GM18526 (cell line): ENCODE results near the gene ST6GALNAC5.

ENCODE experiments used
- POLR2A ChIP-seq: IDR thresholded peaks from 3 replicates; pipeline ENCODE4 v1.6.1; 2011; ENCODE audit not compliant: insufficient read length; ENCODE audit errors: extremely low read depth

The ST6GALNAC5 gene

DNA sequence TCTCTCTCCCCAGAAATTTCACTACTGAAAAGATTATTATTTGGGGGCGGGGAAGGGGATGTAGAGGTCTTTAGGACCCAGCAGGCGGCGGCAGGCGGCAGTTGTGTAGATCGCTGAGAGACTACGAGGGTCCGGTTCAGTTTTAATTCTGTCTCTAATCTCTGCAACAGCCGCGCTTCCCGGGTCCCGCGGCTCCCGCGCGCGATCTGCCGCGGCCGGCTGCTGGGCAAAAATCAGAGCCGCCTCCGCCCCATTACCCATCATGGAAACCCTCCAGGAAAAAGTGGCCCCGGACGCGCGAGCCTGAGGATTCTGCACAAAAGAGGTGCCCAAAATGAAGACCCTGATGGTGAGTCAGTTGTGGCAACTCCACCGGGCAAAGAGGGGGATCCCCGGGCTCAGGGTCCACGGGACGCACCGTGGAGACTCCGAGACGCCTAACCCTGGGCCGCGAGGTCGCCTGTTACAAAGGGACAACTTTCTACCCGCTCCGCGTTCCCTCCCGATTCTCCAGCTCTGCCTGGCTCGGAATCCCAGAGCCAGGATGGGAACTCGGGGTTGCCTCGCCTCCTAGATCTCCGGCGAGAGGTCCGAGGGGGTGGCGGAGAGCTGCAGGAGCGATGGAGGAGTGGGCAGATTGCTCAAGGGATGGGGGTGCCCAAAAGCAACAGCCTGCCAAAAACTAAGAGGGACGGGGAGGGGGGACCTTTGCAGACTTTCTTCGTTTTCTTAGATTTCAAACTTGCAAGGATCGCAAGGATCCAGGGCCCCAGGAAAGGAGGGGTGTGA lies at the start of gene ST6GALNAC5:
Gene ST6GALNAC5, plus strand, starts transcription at position 139 of the 789 bp plus-strand sequence.
- TF ChIP-seq POLR2A: no peak

DNA sequence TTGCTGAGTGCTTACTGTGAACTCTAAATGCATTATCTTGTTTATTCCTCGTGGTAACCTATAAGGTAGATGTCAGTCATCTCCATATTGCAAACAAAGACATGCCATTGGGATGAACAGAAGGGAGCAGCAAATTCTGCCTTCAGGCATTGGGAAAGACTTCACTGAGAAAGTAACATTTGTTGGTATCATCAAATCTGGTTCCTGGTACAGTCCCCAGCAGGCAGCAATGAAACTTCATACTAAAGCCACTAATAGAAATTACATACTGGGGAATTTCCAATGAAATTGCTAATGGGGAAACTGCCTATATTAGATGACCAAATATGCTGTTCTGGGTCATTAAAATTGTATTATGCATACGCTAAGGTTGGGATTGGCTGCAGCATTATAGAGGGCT lies 47.3 kb upstream of the ST6GALNAC5 start:
- TF ChIP-seq POLR2A: no peak

DNA sequence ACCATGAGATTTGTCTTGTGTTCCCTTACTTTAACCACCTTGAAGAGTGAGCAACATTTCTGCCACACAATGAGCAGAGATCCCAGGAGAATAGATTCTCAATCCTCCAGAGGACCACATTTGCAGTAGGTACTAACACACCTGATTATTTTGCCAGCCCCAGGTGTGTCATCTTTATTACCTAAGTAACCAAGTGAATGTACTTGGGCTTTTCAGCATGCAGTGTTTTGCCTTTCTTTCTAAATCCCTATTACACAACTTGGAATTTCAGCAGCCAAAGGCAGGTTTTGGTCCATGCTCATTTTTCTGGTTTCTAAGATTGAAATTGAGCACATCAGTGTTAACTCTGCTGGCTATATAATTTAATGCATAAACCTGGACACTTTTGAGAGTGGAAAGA lies 43.2 kb upstream of the ST6GALNAC5 start:
- no peak for TF ChIP-seq POLR2A

DNA sequence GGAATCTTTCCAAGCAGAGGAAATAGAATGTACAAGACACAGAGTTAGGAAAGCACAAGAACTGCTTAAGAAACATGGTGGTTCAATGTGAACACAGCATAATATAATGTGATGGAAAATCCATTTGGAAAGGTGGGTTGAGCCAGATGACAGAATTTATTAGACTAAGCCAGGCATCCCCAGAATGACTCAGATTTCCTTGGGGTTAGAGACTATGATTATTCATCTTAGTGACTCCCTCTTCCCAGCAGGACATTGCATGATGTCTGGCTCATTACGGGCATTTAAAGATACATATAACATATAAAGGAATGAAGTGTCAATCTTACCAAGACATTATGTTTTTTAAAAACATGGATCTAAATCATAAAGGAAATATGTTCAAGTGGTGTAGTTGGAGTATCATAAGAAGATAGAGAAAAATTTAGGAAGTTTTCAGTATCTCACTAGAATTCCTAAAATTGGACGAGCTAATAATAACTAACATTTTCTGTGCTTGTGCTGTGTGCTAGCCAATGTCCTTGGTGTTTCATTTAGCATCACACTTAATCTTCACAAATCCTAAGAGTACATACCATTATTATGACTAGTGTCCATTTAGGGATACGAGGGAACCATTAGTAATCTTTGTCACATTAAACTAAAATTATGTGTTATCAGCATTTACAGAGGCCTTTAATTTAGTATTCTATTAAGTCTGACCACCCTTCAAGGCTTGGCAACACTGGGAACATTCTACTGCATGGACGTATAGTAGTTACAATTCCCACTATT lies 41.0 kb upstream of the ST6GALNAC5 start:
- no peak for TF ChIP-seq POLR2A

DNA sequence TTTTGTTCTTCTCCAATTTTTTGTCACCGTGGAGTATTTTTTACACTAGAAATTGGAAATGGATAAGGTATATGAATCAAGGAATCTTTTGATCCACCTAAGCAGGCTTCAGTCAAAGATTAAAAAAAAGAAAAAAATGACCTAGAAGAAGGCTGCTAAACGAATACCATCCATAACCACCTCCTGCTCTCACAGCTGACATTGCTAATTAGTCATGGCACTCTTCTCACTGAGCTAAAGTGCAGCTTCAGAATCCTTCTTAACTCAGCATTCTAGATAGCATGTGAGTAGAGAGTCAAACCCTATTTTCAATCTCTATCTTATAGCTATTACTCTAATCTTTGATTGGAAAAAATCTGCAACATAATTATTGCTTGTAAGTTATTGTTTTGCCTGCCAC lies 40.2 kb upstream of the ST6GALNAC5 start:
- no peak for TF ChIP-seq POLR2A

DNA sequence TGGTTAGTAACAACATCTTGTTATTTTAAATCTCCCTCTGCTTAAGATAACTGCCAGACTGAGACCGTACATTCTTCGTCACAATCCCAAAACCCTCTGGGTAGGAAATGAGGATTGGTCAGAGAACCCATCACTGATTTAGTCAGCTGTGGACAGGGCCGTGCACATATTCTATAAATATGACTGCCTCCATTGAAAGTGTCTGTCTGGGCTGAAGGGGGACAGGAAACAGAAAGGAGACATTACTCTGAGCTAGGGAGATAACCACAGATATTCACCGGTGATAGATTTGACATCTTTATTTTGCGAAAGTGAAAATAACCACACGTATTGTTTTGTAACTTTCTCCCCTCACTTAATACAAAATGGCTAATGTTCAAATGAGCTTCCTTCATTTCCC lies 36.9 kb upstream of the ST6GALNAC5 start:
- no peak for TF ChIP-seq POLR2A

DNA sequence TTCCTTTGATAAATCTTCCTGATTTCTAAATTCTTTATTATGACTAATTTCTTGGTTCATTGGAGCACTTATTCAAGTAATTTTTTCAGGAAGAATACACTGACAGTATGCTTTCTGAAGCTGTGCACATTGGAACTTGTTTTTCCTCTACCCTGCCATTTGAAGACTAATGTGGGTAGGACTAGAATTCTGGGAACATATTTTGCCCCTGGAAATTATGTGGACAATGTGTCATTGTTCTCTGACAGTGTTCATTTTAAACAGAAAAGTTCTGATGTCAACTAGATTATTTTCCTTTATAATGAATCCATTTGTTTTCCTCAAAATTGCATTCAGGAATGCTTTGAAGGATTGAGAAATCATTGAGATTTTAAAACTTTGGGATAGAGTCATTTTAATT lies 34.8 kb upstream of the ST6GALNAC5 start:
- no peak for TF ChIP-seq POLR2A

DNA sequence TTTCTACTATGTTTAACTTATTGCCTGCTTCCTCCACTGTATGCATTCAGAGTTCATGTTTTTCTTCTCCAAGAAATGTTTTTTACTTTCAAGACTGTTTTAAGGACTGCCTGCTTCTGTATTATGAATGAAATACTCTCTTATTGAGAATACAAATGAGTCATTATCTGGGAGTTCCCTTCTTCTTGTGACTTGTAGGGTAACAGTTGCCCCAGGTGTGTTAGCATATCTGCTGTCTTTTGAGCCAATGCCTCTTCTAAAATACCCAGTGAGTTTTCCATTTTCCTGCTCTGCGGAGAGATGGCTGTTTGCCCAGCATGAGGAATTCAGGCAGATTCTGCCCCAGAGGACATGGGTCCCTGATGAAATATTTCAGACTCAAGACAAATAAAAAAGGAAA lies 34.1 kb upstream of the ST6GALNAC5 start:
- TF ChIP-seq POLR2A: no peak

DNA sequence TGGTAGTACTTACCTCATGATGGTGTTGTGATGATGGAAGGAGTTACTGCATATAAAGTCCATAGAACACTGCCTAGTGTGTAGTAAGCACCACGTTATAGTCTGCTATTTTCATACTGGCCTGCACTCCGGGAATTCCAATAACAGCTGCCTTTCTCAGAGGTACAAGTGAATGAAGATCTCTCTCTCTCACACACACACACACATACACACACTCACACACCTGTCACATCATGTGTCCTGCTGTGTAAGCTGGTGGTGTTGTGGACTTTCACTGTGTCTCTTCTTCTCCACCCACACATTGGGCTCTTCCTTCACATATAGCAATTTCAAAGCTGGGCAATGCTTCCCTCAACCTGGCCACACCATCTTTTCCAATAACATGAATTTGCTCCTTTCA lies 33.4 kb upstream of the ST6GALNAC5 start:
- no peak for TF ChIP-seq POLR2A

DNA sequence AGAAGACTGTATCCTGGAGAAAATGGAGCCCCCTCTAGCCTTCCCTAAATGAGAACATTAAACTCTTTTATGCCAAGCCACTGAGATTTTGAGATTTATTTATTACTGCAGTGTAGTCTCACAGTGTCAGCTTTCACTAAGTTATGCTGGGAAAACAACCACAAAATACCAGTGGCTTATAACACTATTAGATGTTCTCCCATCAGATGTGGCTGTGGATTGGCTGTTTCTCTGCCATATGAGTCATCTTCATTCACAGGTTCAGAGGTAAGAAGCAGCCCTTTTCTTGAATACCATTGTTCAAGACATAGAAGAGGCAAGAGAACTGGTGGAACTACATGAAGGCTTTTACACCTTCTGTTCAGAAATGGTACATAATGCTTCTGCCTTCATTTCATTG lies 32.1 kb upstream of the ST6GALNAC5 start:
- TF ChIP-seq POLR2A: no peak

DNA sequence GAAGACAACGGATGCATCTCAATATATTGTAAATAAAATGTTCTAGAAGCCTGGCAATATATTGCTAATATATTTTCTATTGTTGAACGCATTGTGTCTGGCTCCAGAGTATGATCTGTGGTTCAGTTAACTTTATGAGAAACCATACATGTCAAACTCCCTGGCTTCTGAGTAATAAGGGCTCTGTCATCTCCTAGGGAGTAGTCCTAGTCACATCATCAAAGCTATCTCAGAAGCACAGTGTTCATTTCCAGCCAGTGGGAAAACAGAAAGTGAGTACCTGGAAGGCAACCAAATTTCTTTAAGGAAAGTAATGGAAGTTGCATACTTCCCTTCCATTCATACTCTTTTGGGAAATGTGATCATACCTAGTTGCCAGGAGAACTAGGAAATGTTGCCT lies 27.0 kb upstream of the ST6GALNAC5 start:
- no peak for TF ChIP-seq POLR2A

DNA sequence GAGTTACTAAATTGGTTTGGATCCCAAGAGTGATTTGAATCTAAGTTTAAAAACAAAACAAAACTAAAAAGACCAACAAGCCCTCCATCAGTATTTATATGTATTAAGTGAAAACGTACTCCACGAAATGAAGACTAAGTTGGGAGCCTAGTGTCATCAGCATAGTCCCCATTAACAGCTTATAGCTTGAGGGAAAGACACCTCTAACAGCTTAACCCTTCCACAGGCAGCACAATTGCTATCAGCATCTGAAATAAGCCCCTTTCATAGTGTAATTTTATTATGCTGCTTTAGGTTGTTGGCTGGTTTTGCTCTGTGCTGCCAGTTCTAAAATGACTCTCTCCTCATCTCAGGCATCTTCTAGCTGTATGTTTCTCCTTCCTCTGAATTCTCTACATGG lies 25.8 kb upstream of the ST6GALNAC5 start:
- TF ChIP-seq POLR2A: no peak

DNA sequence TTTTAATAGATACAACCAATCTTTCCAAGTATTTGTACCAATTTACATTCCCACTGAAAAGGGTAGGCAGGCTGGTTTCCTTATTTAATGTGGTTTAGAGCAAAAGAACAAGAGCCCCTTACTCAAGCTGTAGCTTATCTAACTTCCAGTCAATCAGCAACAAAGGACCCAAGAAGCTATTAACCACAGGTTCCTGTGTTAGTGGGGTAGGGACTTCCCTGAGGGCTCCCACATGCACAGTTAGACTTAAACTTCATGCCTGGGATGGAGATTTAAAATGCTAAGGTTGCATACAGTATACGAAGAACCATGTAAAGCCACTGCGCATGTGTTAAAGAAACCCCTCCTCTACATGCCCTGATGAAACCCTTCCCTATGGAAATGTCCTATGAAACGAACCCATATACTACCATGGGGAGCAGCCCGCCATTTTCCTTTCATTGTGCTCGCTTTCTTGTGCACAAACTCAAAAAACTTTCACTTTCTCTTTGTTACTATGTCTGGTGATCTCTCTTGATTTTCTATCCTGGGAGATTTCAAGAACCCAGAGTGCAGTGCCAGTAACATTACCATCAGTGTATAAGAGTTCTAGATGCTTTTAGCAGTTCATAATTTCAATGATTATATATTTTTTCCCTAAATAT lies 23.3 kb upstream of the ST6GALNAC5 start:
- TF ChIP-seq POLR2A: no peak

DNA sequence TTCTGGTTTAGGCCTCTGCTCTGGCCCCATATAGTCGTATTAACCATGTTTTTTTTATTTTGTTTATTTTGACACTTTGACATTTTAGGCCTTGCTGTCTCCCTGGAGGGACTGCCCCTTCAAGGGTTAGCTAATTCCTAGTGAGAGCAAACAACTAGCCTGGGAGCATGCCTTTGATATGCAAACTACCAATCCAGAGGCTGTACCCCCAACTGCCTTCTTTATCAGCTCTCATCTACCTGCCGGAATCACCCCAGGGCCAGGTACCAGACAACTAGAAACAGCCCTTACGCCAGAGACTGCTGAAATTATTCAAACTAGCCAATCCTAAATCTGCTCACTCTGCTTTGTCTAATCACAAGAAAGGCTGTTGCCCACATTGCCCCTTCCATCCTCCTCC lies 13.0 kb upstream of the ST6GALNAC5 start:
- TF ChIP-seq POLR2A: no peak

DNA sequence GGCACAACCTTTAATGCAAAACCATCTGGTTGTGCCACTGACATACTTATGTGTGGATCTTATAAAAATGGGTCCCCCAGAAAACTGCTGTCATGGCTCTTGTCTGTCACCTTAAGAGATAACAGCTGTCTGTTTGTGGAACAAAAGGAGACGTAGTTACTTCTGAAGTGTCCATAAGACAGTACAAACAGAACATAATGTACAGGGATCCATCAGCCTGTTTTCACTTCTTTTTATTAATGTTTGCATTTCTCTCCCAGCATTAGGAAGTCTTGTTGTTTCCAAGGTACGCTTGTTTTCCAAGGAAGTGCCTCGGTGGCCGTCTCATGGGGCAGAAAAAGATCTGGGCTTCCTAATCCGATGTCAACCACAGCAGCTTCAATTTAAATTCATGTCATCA lies 11.2 kb upstream of the ST6GALNAC5 start:
- no peak for TF ChIP-seq POLR2A

DNA sequence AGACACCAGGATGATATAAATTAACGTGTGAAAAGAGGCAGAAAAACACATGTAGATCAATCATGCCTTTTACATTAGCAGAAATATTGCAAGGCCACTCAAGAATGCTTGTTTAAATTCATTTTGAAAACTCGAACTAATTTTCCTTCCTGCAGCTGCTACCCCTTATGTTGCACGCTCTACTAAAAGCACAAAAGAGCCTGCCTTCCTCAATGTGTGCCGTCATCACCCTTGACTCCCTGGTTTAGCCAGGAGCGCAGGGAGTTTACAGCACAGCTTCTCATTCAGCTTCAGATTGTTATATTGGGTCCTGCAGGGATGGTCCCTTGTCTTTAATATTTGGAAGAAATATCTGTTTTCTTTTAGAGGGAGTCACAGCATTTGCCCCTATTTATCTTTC lies 10.1 kb upstream of the ST6GALNAC5 start:
- TF ChIP-seq POLR2A: no peak

DNA sequence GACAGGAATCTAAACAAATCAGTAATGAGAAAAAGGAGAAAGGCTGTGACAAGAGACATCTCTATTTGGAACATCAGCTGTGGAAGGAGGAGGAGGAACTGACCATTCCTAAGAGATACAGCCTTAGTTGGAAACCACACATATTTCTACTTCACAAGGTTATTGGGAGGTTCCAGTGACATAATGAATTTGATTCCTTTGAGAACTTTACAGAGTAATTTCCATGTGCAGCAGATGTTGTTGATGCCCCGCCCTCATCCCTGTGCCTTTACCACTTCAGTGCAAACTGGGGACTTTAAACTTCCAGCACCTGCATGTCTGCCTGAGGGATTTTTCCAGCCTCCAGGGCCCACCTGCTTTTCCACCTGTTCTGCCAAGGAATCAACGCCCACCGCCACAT lies 9.3 kb upstream of the ST6GALNAC5 start:
- no peak for TF ChIP-seq POLR2A

DNA sequence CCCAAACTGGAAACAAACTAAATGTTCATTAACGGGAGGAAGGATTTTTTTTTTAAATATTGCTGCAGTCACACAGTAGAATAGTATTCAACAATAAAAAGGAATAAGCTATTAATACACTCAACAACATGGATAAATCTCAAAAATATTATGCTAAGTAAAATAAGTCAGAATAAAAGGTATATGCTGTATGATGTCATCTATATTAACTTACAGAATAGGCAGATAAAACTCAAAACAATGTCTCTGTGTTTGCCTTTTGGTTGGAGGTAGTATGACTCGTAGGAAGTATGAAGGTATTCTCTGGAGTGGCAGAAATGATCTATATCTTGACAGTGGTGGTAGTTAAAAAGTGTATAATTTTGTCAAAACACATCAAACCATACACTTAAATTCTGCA lies 6.1 kb upstream of the ST6GALNAC5 start:
- TF ChIP-seq POLR2A: no peak
